Fibroblast of the aortic adventitia (primary cell): ENCODE measurements around the gene NXPE1. TPM values are rescaled to one million over a fixed set of nuclear protein-coding genes. Genes with fewer than 3 reads are reported as not detected.
"Not testable (repeated sequence)": the region's sequence is repeated elsewhere in the genome, so short reads cannot be mapped to it uniquely, and the experiment has no call there.

Source experiments
- DNase-seq: peaks from one replicate; pipeline ENCODE4 v3.0.0-alpha.2; 2010; ENCODE audit warnings: low read depth
- H3K4me3 ChIP-seq: 2 replicates; pipeline ENCODE4 v1.5.1; 2011; ENCODE audit warnings: low read depth, mild to moderate bottlenecking, control low read depth, low read length, moderate library complexity
- total RNA-seq: library from RNA; depleted of rRNA; stranded (reverse); fragments of >200 nt; gene quantifications from 2 replicates; pipeline ENCODE4 v1.2.3, GENCODE V29; 2012; ENCODE audit warnings: low replicate concordance
- TF ChIP-seq, protein P1 (sequence below): IDR thresholded peaks from 2 replicates; pipeline ENCODE4 v1.5.1; 2011; ENCODE audit warnings: mild to moderate bottlenecking, low read length, control low read depth, inconsistent platforms; ENCODE audit not compliant: insufficient read depth

NXPE1 gene
- total RNA-seq: not detected in 2 replicates

DNA sequence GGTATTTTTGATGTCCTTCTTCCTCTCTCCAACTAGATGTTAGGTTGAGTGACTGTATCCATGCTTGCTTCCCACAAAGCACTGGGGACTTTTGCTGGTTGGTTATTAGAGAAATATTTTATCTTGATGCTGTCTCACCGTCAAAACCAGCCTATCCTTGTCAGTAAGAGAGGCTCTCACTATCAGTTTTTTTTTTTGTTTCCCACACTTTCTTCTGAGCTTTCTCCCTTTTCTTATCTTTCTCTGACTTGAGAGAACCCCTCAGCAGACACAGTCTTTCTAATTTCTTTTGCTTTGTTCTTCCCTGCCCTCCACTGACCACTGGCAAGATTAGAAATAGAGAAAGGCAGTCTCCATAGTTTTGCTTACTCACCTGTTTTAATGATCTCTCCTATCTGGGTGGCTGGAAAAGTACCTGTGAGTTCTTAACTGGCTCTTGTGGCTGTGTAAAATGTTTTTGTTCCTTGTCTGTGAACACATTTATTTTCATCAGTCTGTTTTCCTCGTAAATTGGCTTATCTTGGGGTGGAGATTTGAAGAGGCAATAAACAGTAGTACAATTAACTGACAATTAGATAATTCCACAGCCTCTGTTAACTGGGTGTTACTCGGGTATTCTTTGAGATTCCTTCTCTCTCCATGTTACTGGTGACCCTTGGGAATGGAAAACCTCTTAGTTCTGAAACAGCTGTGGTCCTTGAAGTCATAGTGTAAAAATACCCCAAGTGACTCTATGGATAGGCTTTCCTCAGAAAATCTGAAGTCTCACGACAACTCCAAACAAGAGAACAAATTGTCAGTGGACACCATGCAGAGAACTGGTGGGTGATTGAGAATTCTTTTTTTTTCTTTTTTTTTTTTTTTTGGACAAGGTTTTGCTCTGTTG, at the start of gene NXPE1:
Gene NXPE1 (minus strand): TSS at position 457 of the 886 bp plus-strand sequence. CDS start 8,680 bp downstream, outside the sequence.
- no peak within 1 kb of the TSS for H3K4me3 ChIP-seq
- DNase-seq: no peak
- TF ChIP-seq, protein P1, sequence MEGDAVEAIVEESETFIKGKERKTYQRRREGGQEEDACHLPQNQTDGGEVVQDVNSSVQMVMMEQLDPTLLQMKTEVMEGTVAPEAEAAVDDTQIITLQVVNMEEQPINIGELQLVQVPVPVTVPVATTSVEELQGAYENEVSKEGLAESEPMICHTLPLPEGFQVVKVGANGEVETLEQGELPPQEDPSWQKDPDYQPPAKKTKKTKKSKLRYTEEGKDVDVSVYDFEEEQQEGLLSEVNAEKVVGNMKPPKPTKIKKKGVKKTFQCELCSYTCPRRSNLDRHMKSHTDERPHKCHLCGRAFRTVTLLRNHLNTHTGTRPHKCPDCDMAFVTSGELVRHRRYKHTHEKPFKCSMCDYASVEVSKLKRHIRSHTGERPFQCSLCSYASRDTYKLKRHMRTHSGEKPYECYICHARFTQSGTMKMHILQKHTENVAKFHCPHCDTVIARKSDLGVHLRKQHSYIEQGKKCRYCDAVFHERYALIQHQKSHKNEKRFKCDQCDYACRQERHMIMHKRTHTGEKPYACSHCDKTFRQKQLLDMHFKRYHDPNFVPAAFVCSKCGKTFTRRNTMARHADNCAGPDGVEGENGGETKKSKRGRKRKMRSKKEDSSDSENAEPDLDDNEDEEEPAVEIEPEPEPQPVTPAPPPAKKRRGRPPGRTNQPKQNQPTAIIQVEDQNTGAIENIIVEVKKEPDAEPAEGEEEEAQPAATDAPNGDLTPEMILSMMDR: no peak

DNA sequence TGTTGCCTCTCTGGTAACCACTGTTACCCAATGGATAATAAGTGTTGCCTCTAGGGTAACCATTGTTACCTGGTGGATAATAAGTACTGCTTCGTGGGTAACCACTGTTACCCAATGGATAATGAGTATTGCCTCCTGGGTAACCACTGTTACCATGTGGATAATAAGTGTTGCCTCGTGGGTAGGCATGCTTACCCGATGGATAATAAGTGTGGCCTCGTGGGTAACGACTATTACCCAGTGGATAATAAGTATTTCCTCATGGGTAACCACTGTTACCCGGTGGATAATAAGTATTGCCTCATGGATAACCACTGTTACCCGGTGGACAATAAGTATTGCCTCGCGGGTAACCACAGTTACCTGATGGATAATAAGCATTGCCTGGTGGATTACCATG, 49.7 kb upstream of the NXPE1 start:
- no peak for DNase-seq
- H3K4me3 ChIP-seq: no peak overlapping the region
- TF ChIP-seq, protein P1: no peak

DNA sequence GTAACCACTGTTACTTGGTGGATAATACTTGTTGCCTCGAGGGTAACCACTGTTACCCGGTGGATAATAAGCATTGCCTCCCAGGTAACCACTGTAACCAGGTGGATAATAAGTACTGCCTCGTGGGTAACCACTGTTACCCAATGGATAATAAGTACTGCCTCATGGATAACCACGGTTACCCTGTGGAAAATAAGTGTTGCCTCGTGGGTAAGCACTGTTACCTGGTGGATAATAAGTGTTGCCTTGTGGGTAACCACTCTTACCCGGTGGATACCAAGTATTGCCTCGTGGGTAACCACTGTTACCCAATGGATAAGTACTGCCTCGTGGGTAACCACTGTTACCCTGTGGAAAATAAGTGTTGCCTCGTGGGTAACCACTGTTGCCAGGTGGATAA, 48.9 kb upstream of the NXPE1 start:
- not testable (repeated sequence) for DNase-seq, H3K4me3 ChIP-seq

DNA sequence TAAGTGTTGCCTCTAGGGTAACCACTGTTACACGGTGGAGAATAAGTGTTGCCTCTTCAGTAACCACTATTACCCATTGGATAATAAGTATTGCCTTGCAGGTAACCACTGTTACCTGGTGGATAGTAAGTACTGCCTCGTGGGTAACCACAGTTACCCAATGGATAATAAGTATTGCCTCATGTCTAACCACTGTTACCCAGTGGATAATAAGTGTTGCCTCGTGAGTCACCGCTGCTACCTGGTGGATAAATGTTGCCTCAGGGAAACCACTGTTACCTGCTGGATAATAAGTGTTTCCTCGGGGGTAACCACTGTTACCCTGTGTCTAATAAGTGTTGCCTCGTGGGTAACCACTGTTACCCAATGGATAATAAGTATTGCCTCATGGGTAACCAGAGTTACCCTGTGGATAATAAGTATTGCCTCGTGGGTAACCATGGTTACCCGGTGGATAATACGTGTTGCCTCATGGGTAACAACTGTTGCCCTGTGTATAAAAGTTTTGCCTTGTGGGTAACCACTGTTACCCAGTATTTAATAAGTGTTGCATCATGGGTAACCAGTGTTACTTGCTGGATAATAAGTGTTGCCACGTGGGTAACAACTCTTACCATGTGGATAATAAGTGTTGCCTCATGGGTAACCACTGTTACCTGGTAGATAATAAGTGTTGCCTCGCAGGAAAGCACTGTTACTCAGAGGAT, 48.2 kb upstream of the NXPE1 start:
- DNase-seq: no peak
- TF ChIP-seq, protein P1: no peak
- no peak overlapping the region for H3K4me3 ChIP-seq

DNA sequence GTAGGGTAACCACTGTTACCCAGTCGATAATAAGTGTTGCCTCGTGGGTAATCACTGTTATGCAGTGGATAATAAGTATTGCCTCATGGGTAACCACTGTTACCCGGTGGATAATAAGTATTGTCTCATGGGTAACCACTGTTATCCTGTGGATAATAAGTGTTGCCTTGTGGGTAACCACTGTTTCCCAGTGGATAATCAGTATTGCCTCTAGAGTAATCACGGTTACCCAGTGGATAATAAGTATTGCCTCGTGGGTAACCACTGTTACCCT, 47.1 kb upstream of the NXPE1 start:
- H3K4me3 ChIP-seq, DNase-seq: not testable (repeated sequence)

DNA sequence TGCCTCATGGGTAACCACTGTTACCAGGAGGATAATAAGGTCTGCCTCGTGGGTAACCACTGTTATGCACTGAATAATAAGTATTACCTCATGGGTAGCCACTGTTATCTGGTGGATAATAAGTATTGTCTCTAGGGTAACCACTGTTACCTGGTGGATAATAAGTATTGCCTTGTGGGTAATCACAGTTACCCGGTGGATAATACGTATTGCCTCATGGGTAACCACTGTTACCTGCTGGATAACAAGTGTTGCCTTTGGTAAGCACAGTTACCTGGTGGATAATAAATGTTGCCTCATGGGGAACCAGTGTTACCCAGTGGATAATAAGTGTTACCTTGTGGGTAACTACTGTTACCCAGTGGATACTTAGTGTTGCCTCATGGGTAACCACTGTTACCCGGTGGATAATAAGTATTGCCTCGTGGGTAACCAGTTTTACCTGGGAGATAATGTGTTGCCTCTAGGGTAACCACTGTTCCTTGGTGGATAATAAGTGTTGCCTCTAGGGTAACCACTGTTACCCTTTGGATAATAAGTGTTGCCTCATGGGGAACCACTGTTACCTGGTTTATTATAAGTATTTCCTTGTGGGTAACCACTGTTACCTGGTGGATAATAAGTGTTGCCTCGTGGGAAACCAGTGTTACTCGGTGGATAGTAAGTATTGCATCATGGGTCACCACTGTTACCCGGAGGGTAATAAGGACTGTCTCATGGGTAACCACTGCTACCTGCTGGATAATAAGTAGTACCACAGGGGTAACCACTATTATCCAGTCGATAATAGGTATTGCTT, 46.5 kb upstream of the NXPE1 start:
- peak; percentile 22 for DNase-seq
- no peak overlapping the region for H3K4me3 ChIP-seq
- TF ChIP-seq, protein P1: no peak

DNA sequence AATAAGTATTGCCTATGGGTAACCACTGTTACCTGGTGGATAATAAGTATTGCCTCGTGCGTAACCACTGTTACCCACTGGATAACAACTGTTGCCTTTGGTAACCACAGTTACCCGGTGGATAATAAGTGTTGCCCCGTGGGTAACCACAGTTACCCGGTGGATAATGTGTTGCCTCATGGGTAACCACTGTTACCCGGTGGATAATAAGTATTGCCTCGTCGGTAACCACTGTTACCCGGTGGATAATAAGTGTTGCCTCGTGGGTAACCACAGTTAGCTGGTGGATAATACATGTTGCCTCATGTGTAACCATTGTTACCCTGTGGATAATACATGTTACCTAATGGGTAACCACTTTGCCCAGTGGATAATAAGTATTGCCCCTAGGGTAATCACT, 45.7 kb upstream of the NXPE1 start:
- no peak for DNase-seq
- no peak overlapping the region for H3K4me3 ChIP-seq
- TF ChIP-seq, protein P1: no peak
